Naive thymus-derived CD4-positive, alpha-beta T cell (primary cell): Measurements from ENCODE around the gene DENND6B. TPM values are rescaled to one million over a fixed set of nuclear protein-coding genes. Genes with fewer than 3 reads are reported as not detected.

ENCODE experiments used
- ATAC-seq: fragments of 150-1000 bp; cut with Tn5 transposase; 2 replicates; pipeline ENCODE4 v1.10.0; 2021; ENCODE audit warnings: mild to moderate bottlenecking, moderate library complexity
- CTCF ChIA-PET: fragments of 350-600 bp; sonication (Branson Sonifier 250); formaldehyde crosslinking; loops from one replicate; lab custom pipeline; 2021; ENCODE audit warnings: antibody characterized with exemption; lab: Charles Lee
- POLR2A ChIA-PET: fragments of 350-600 bp; sonication (Branson Sonifier 250); formaldehyde crosslinking; loops from one replicate; lab custom pipeline; 2021; ENCODE audit warnings: antibody characterized with exemption, inconsistent platforms; lab: Charles Lee
- DNase-seq, 9 donors: peaks; one replicate each; pipeline versions ENCODE4 v3.0.0 to v3.0.0-alpha.2; 2020 to 2022; ENCODE audit warnings: mixed read lengths in 1 of 9
- H3K27ac ChIP-seq: one replicate; pipeline ENCODE4 v1.7.0; 2013; ENCODE audit warnings: mild to moderate bottlenecking, low read depth, low read length, moderate library complexity
- H3K27me3 ChIP-seq, 2 donors: one replicate each; pipeline ENCODE4 v1.7.0; 2013; ENCODE audit warnings: low read length in 2 of 2, mild to moderate bottlenecking in 2 of 2, moderate library complexity in 2 of 2; ENCODE audit not compliant: control insufficient read depth in 2 of 2, insufficient read depth in 2 of 2
- H3K36me3 ChIP-seq, 3 experiments: 1 replicate in 2 of 3; 2 replicates in 1 of 3; pipeline ENCODE4 v1.7.0; 2013; ENCODE audit warnings: low read length in 3 of 3, mild to moderate bottlenecking in 3 of 3, moderate library complexity in 1 of 3; ENCODE audit not compliant: insufficient read depth in 3 of 3, control insufficient read depth in 2 of 3
- H3K4me1 ChIP-seq, 2 donors: one replicate each; pipeline ENCODE4 v1.7.0; 2013; ENCODE audit warnings: low read length in 2 of 2, mild to moderate bottlenecking in 2 of 2, moderate library complexity in 1 of 2; ENCODE audit not compliant: control insufficient read depth in 2 of 2, insufficient read depth in 2 of 2
- H3K4me3 ChIP-seq: 2 replicates; pipeline ENCODE4 v1.7.0; 2013; ENCODE audit warnings: mild to moderate bottlenecking, low read length
- H3K9me3 ChIP-seq, 3 experiments: 1 replicate in 2 of 3; 2 replicates in 1 of 3; pipeline ENCODE4 v1.7.0; 2013; ENCODE audit warnings: low read length in 3 of 3; ENCODE audit not compliant: control insufficient read depth in 2 of 3
- H3K27ac Mint-ChIP-seq, 9 donors: one replicate each; pipeline ENCODE4 v1.8.0; 2020 to 2022; ENCODE audit warnings: mixed read lengths in 9 of 9, mild to moderate bottlenecking in 8 of 9, moderate library complexity in 5 of 9, inconsistent platforms in 2 of 9
- H3K27me3 Mint-ChIP-seq, 5 donors: one replicate each; pipeline ENCODE4 v1.8.0; 2021 to 2022; ENCODE audit warnings: mixed read lengths in 5 of 5, mild to moderate bottlenecking in 1 of 5
- H3K36me3 Mint-ChIP-seq, 5 donors: one replicate each; pipeline ENCODE4 v1.8.0; 2020 to 2022; ENCODE audit warnings: mixed read lengths in 5 of 5, mild to moderate bottlenecking in 3 of 5, inconsistent platforms in 1 of 5
- H3K4me1 Mint-ChIP-seq, 7 donors: one replicate each; pipeline ENCODE4 v1.8.0; 2020 to 2022; ENCODE audit warnings: mixed read lengths in 7 of 7, mild to moderate bottlenecking in 3 of 7, inconsistent platforms in 1 of 7
- H3K4me3 Mint-ChIP-seq, 10 donors: one replicate each; pipeline ENCODE4 v1.8.0; 2020 to 2022; ENCODE audit warnings: mild to moderate bottlenecking in 10 of 10, mixed read lengths in 10 of 10, moderate library complexity in 6 of 10, inconsistent platforms in 2 of 10
- H3K9me3 Mint-ChIP-seq, 11 donors: one replicate each; pipeline ENCODE4 v1.8.0; 2020 to 2022; ENCODE audit warnings: mixed read lengths in 11 of 11, mild to moderate bottlenecking in 4 of 11, inconsistent platforms in 1 of 11, moderate library complexity in 1 of 11
- intact Hi-C, 2 donors: fragments of 100-400 bp; cut with micrococcal nuclease; formaldehyde crosslinking; loops; one replicate each; pipeline ENCODE4 v1.15.1; 2023
- polyA plus RNA-seq, 2 donors: library from polyadenylated mRNA; unstranded; fragments of 300-500 nt; fragmentation: Illumina TruSeq; gene quantifications; one replicate each; pipeline ENCODE4 v1.2.3, GENCODE V29; 2021
- total RNA-seq, 6 experiments: library from RNA in 5 of 6; stranded (reverse) in 5 of 6; gene quantifications; 1 replicate in 5 of 6; 2 replicates in 1 of 6; pipeline ENCODE4 v1.2.3 and lab custom pipeline; 2021 to 2026

DENND6B gene
- total and polyA plus RNA-seq, 7 experiments from 2014 or later, result 0.19 to 4.0 (median 2.2) TPM

- H3K9me3 Mint-ChIP-seq, result no peaks in the 10 kb centered on the region
- peak overlapping the region; percentile 73 to 91 (median 88) for H3K4me3 Mint-ChIP-seq
- H3K27ac Mint-ChIP-seq, result peak overlapping the region in 7 of 9 donors; percentile 82 to 96 (median 93)
- CTCF ChIA-PET, result interaction anchor here (0.6 to 2.5 kb wide), 9 partner anchors 10 to 184 kb away, joined by 3 to 18 read pairs (median 5); partner anchors contain the start of genes HDAC10, LMF2, NCAPH2 and SCO2
- peak; percentile 71 for ATAC-seq
- Histone ChIP-seq H3K27me3 (no peaks in the 10 kb centered on the region), H3K36me3 (peaks cover 0 to 5% (median 0%) of the 10 kb centered on the region in 3 experiments), H3K4me3 (peak overlapping the region; percentile 86), H3K4me1 (peaks cover 13 to 16% of the 10 kb centered on the region in 2 donors), H3K27ac (peak overlapping the region; percentile 96), H3K9me3 (no peaks in the 10 kb centered on the region)
- no peaks in the 10 kb centered on the region for H3K27me3 Mint-ChIP-seq
- POLR2A ChIA-PET, result interaction anchor here (0.8 to 2.2 kb wide), 9 partner anchors 9 to 279 kb away, joined by 3 to 15 read pairs (median 4); partner anchors contain the start of genes DENND6B, HDAC10, LMF2 and NCAPH2
- no peaks in the 10 kb centered on the region for H3K36me3 Mint-ChIP-seq
- peaks cover 0 to 18% (median 9%) of the 10 kb centered on the region in 7 donors for H3K4me1 Mint-ChIP-seq
- DNase-seq, result peak; percentile 76 to 93 (median 86)
- intact Hi-C loops, result loop anchor here (1.0 to 5.0 kb wide), 15 partner anchors 15 to 279 kb away; partner anchors contain the start of genes DENND6B (in 2 of the 2), LMF2 (in 1 of the 2), MAPK11 (in 1 of the 2) and SELENOO (in 1 of the 2)
These were observed 15.3 kb upstream of the DENND6B start for GRCh38 chr22:50341977-50342650.

GRCh38 chr22:50339945-50340879 is 13.4 kb upstream of the DENND6B start:
- no peaks in the 10 kb centered on the region for H3K36me3 Mint-ChIP-seq
- intact Hi-C loops, result loop anchor here in 1 of 2 donors (5.0 kb wide), 1 partner anchor 132 kb away; no protein-coding TSS in a partner anchor
- H3K27me3 Mint-ChIP-seq, result no peaks in the 10 kb centered on the region
- ChIA-PET CTCF (interaction anchor here (0.9 to 2.5 kb wide), 3 partner anchors 88 to 186 kb away, joined by 4 to 18 read pairs (median 5); partner anchors contain the start of genes HDAC10 and SCO2), POLR2A (interaction anchor here (2.2 kb wide), 2 partner anchors 12 to 96 kb away, joined by 9 to 14 read pairs; partner anchors contain the start of genes DENND6B and TUBGCP6)
- no peaks in the 10 kb centered on the region for H3K9me3 ChIP-seq
- no peak for DNase-seq
- H3K27ac ChIP-seq, result peak overlapping the region; percentile 15
- ATAC-seq, result no peak
- H3K36me3 ChIP-seq, result no peaks in the 10 kb centered on the region
- H3K4me1 Mint-ChIP-seq, result peaks cover 0 to 18% (median 9%) of the 10 kb centered on the region in 7 donors
- peaks cover 4 to 5% of the 10 kb centered on the region in 2 donors for H3K4me1 ChIP-seq
- H3K4me3 ChIP-seq, result no peak overlapping the region
- no peak overlapping the region for H3K4me3 Mint-ChIP-seq
- no peaks in the 10 kb centered on the region for H3K27me3 ChIP-seq
- H3K9me3 Mint-ChIP-seq, result no peaks in the 10 kb centered on the region
- no peak overlapping the region for H3K27ac Mint-ChIP-seq

GRCh38 chr22:50338860-50339462 is 12.1 kb upstream of the DENND6B start:
- Histone ChIP-seq H3K27ac (peak overlapping the region; percentile 15), H3K9me3 (no peaks in the 10 kb centered on the region), H3K4me3 (no peak overlapping the region), H3K4me1 (peaks cover 4 to 5% of the 10 kb centered on the region in 2 donors), H3K27me3 (no peaks in the 10 kb centered on the region), H3K36me3 (no peaks in the 10 kb centered on the region)
- Mint-ChIP-seq H3K27me3 (no peaks in the 10 kb centered on the region), H3K36me3 (no peaks in the 10 kb centered on the region), H3K9me3 (no peaks in the 10 kb centered on the region), H3K27ac (no peak overlapping the region), H3K4me1 (peaks cover 0 to 18% (median 9%) of the 10 kb centered on the region in 7 donors), H3K4me3 (no peak overlapping the region)
- POLR2A ChIA-PET, result no interaction called here
- DNase-seq (no peak), ATAC-seq (no peak)
- intact Hi-C loops, result no loop called here
- CTCF ChIA-PET, result no interaction called here

- Histone ChIP-seq H3K36me3 (no peaks in the 10 kb centered on the region), H3K4me1 (peaks cover 4 to 5% of the 10 kb centered on the region in 2 donors), H3K4me3 (no peak overlapping the region), H3K27ac (no peak overlapping the region), H3K9me3 (no peaks in the 10 kb centered on the region), H3K27me3 (no peaks in the 10 kb centered on the region)
- Mint-ChIP-seq H3K27ac (no peak overlapping the region), H3K9me3 (no peaks in the 10 kb centered on the region), H3K4me3 (no peak overlapping the region), H3K36me3 (no peaks in the 10 kb centered on the region), H3K4me1 (peaks cover 0 to 18% (median 9%) of the 10 kb centered on the region in 7 donors), H3K27me3 (no peaks in the 10 kb centered on the region)
- DNase-seq (no peak), ATAC-seq (no peak)
- CTCF ChIA-PET, result no interaction called here
- POLR2A ChIA-PET, result no interaction called here
- intact Hi-C loops, result no loop called here
These were observed 11.3 kb upstream of the DENND6B start for GRCh38 chr22:50338042-50338573.

- ChIA-PET POLR2A (no interaction called here), CTCF (no interaction called here)
- DNase-seq (no peak), ATAC-seq (no peak)
- H3K4me1 Mint-ChIP-seq, result peaks cover 0 to 13% (median 9%) of the 10 kb centered on the region in 7 donors
- intact Hi-C loops, result no loop called here
- Histone ChIP-seq H3K4me3 (no peak overlapping the region), H3K27me3 (no peaks in the 10 kb centered on the region), H3K27ac (no peak overlapping the region), H3K4me1 (peaks cover 4 to 5% of the 10 kb centered on the region in 2 donors), H3K9me3 (no peaks in the 10 kb centered on the region), H3K36me3 (no peaks in the 10 kb centered on the region)
- H3K36me3 Mint-ChIP-seq, result no peaks in the 10 kb centered on the region
- no peak overlapping the region for H3K4me3 Mint-ChIP-seq
- H3K27ac Mint-ChIP-seq, result no peak overlapping the region
- H3K9me3 Mint-ChIP-seq, result no peaks in the 10 kb centered on the region
- no peaks in the 10 kb centered on the region for H3K27me3 Mint-ChIP-seq
These were observed 10.6 kb upstream of the DENND6B start for GRCh38 chr22:50337262-50338041.
